ENCODE data around the gene DDX59. TPM values are rescaled to one million over a fixed set of nuclear protein-coding genes. Genes with fewer than 3 reads are reported as not detected.

DDX59 gene
- polyA plus RNA-seq, 1 donor (not counting 4 experiments of a cell fraction or from before 2014, with no cell fraction given), result 14.4 TPM

DNA sequence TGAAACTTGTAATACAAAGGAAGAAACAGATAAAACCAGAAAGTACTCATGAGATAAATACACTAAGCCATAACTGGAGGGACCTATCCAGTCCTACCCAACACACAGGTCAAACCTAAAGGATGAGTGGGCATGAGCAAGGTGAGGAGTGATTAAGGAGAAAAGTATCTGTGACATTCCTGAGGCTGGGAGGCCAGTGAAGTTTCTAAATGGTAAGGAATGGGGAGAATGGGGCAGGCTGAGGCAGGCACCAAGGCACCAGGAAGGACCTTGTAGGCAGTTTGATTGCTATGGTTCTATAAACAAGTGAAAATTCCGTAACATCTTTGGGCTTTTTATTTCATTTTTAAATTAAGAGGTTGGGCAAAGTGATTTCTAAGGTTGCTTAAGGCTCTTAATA, 10.4 kb downstream of the DDX59 start:
- Histone ChIP-seq H3K79me2 (ENCODE audit: control insufficient read depth, insufficient read depth, low read length) (peaks cover 5% of the 10 kb centered on the region), H3K9ac (ENCODE audit: control insufficient read depth, extremely low read depth, insufficient read depth, low read length) (peak overlapping the region; percentile 74), H2AFZ (ENCODE audit: control insufficient read depth, low read length) (no peak overlapping the region), H3K4me3 (ENCODE audit: control insufficient read depth in 2 of 3, extremely low read depth in 1 of 3, insufficient read depth in 2 of 3, low read depth in 1 of 3, low read length in 3 of 3) (peak overlapping the region in 2 of 3 experiments; percentile 38 to 47), H3K4me2 (ENCODE audit: control insufficient read depth, extremely low read depth, insufficient read depth, low read depth, low read length) (peak overlapping the region; percentile 91), H3K36me3 (ENCODE audit: control insufficient read depth in 2 of 2, extremely low read depth in 1 of 2, insufficient read depth in 2 of 2, low read length in 2 of 2) (peaks cover 3 to 23% of the 10 kb centered on the region in 2 experiments), H4K20me1 (ENCODE audit: control insufficient read depth, extremely low read depth, insufficient read depth, low read length) (no peaks in the 10 kb centered on the region), H3K27ac (ENCODE audit: control insufficient read depth, insufficient read depth, low read length) (peak overlapping the region; percentile 95), H3K9me1 (ENCODE audit: control insufficient read depth, extremely low read depth, insufficient read depth, low read length) (no peaks in the 10 kb centered on the region), H3K4me1 (ENCODE audit: control insufficient read depth, extremely low read depth, insufficient read depth, low read length) (peaks cover 44% of the 10 kb centered on the region), H3K9me3 (ENCODE audit: control insufficient read depth, low read depth, low read length) (no peaks in the 10 kb centered on the region), H3K27me3 (ENCODE audit: control insufficient read depth, extremely low read depth, insufficient read depth, low read length) (no peaks in the 10 kb centered on the region)
- peak; percentile 97 for DNase-seq (ENCODE audit: low read depth, low spot score)
- TF ChIP-seq EZH2 (IDR thresholded peaks at IDR 0.05; ENCODE audit: low read length), result no peak
- TF ChIP-seq, protein P1, sequence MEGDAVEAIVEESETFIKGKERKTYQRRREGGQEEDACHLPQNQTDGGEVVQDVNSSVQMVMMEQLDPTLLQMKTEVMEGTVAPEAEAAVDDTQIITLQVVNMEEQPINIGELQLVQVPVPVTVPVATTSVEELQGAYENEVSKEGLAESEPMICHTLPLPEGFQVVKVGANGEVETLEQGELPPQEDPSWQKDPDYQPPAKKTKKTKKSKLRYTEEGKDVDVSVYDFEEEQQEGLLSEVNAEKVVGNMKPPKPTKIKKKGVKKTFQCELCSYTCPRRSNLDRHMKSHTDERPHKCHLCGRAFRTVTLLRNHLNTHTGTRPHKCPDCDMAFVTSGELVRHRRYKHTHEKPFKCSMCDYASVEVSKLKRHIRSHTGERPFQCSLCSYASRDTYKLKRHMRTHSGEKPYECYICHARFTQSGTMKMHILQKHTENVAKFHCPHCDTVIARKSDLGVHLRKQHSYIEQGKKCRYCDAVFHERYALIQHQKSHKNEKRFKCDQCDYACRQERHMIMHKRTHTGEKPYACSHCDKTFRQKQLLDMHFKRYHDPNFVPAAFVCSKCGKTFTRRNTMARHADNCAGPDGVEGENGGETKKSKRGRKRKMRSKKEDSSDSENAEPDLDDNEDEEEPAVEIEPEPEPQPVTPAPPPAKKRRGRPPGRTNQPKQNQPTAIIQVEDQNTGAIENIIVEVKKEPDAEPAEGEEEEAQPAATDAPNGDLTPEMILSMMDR (optimal IDR thresholded peaks at IDR 0.05 in 1 of 3, IDR thresholded peaks at IDR 0.05 in 1 of 3, conservative IDR thresholded peaks at IDR 0.05 in 1 of 3; ENCODE audit: extremely low read depth in 1 of 3, insufficient read depth in 2 of 3, low read length in 3 of 3), result no peak
- FAIRE-seq, result peak; percentile 99
- dilution Hi-C loops (cut with MboI; ENCODE audit: extremely low pct_ligation_motif_present, low sequenced_read_pairs), result no loop called here

DNA sequence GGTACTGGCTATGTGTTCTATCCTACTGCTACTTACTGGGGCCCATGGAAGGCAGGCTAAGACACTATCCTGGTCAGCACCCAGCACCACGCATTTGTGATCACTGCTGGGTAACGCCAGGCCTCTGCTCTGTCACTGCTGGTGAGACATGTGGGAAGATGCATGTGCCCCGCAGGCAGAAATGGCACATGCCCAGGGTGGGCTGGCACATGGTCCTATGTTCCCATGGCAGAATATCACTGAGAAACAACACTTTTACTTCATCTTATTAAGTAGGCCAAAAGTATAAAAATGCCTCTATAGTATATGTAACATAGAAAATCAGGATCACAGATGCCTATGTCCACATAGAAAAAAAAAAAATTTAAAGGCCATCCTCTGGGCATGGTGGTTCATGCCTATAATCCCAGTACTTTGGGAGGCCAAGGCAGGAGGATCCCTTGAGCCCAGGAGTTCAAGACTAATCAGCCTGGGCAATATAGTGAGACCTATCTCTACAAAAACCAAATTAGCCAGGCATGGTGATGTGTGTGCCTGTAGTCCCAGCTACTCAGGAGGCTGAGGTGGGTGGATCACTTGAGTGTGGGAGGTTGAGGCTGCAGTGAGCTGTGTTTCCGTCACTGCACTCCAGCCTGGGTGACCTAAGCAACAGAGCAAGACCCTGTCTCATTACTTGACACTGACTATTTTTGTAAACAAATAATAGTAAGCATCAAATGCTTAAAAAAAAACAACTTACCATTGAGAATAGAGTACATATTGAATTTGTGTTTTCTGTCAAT, 11.5 kb downstream of the DDX59 start:
- no peaks in the 10 kb centered on the region for H3K27me3 ChIP-seq (ENCODE audit: control insufficient read depth, extremely low read depth, insufficient read depth, low read length)
- no peaks in the 10 kb centered on the region for H4K20me1 ChIP-seq (ENCODE audit: control insufficient read depth, extremely low read depth, insufficient read depth, low read length)
- H2AFZ ChIP-seq (ENCODE audit: control insufficient read depth, low read length), result no peak overlapping the region
- no peaks in the 10 kb centered on the region for H3K9me1 ChIP-seq (ENCODE audit: control insufficient read depth, extremely low read depth, insufficient read depth, low read length)
- H3K36me3 ChIP-seq (ENCODE audit: control insufficient read depth in 2 of 2, extremely low read depth in 1 of 2, insufficient read depth in 2 of 2, low read length in 2 of 2), result peaks cover 6 to 28% of the 10 kb centered on the region in 2 experiments
- peaks cover 6% of the 10 kb centered on the region for H3K9me3 ChIP-seq (ENCODE audit: control insufficient read depth, low read depth, low read length)
- no peak for TF ChIP-seq EZH2 (IDR thresholded peaks at IDR 0.05; ENCODE audit: low read length)
- TF ChIP-seq, protein P1 (optimal IDR thresholded peaks at IDR 0.05 in 1 of 3, IDR thresholded peaks at IDR 0.05 in 1 of 3, conservative IDR thresholded peaks at IDR 0.05 in 1 of 3; ENCODE audit: extremely low read depth in 1 of 3, insufficient read depth in 2 of 3, low read length in 3 of 3), result no peak
- no peak for FAIRE-seq
- no peak for DNase-seq (ENCODE audit: low read depth, low spot score)
- H3K9ac ChIP-seq (ENCODE audit: control insufficient read depth, extremely low read depth, insufficient read depth, low read length), result peak overlapping the region; percentile 28
- H3K4me1 ChIP-seq (ENCODE audit: control insufficient read depth, extremely low read depth, insufficient read depth, low read length), result peaks cover 40% of the 10 kb centered on the region
- H3K4me3 ChIP-seq (ENCODE audit: control insufficient read depth in 2 of 3, extremely low read depth in 1 of 3, insufficient read depth in 2 of 3, low read depth in 1 of 3, low read length in 3 of 3), result no peak overlapping the region
- H3K79me2 ChIP-seq (ENCODE audit: control insufficient read depth, insufficient read depth, low read length), result peaks cover 2% of the 10 kb centered on the region
- peak overlapping the region; percentile 95 for H3K27ac ChIP-seq (ENCODE audit: control insufficient read depth, insufficient read depth, low read length)
- dilution Hi-C loops (cut with MboI; ENCODE audit: extremely low pct_ligation_motif_present, low sequenced_read_pairs), result no loop called here
- peak overlapping the region; percentile 91 for H3K4me2 ChIP-seq (ENCODE audit: control insufficient read depth, extremely low read depth, insufficient read depth, low read depth, low read length)

All from keratinocyte (primary cell).